Stomach (tissue), 9 donors: ENCODE measurements around the gene PHF2. TPM values are rescaled to one million over a fixed set of nuclear protein-coding genes. Genes with fewer than 3 reads are reported as not detected.

Source experiments
- DNase-seq, 2 donors: peaks; one replicate each; pipeline versions ENCODE4 v3.0.0 to v3.0.0-alpha.2; 2013 to 2019
- H3K27ac ChIP-seq, 5 donors: fragments of 200-600 bp in 4 of 5; sonication (generic) in 4 of 5; one replicate each; pipeline ENCODE4 v1.5.1; 2013 to 2019; ENCODE audit warnings: mild to moderate bottlenecking in 1 of 5, moderate library complexity in 1 of 5
- H3K27me3 ChIP-seq, 3 donors: fragments of 200-600 bp; sonication (generic); one replicate each; pipeline ENCODE4 v1.5.1; 2017 to 2019; ENCODE audit warnings: mixed run types in 1 of 3
- H3K36me3 ChIP-seq, 4 donors: fragments of 200-600 bp; sonication (generic); 1 replicate in 3 of 4; 2 replicates in 1 of 4; pipeline ENCODE4 v1.5.1; 2016 to 2019
- H3K4me1 ChIP-seq, 4 donors: fragments of 200-600 bp; sonication (generic); one replicate each; pipeline ENCODE4 v1.5.1; 2016 to 2019
- H3K4me3 ChIP-seq, 4 donors: fragments of 200-600 bp; sonication (generic) in 3 of 4; one replicate each; pipeline ENCODE4 v1.5.1; 2016 to 2019; ENCODE audit warnings: mild to moderate bottlenecking in 1 of 4
- H3K9me3 ChIP-seq, 4 donors: fragments of 200-600 bp; sonication (generic); one replicate each; pipeline ENCODE4 v1.5.1; 2016 to 2019
- EP300 ChIP-seq: sonication (generic); formaldehyde crosslinking; IDR thresholded peaks from one replicate; pipeline ENCODE4 v1.6.1; 2017; ENCODE audit warnings: antibody characterized with exemption
- POLR2A ChIP-seq, 4 donors: fragments of 450-650 bp; IDR thresholded peaks; one replicate each; pipeline ENCODE4 v1.6.1; 2016; ENCODE audit warnings: antibody characterized with exemption in 4 of 4, control low read depth in 2 of 4, mild to moderate bottlenecking in 1 of 4, moderate library complexity in 1 of 4
- POLR2AphosphoS5 ChIP-seq, 3 donors: sonication (generic); formaldehyde crosslinking; IDR thresholded peaks; one replicate each; pipeline ENCODE4 v1.6.1; 2016; ENCODE audit warnings: antibody characterized with exemption in 3 of 3
- WGBS, 5 donors: extraction: QIAGEN DNeasy Blood & Tissue Kit in 3 of 5; methylation state at CpG; one replicate each; pipeline versions ENCODE4 v1.1.5 to v1.1.7; 2013 to 2018; 5-methylcytosine and 5-hydroxymethylcytosine counted together
- intact Hi-C: fragments of 100-400 bp; cut with DNase I; formaldehyde crosslinking; loops from one replicate; pipeline ENCODE4 v1.15.1; 2023; ENCODE audit warnings: low total_unique reads
- polyA plus RNA-seq, 3 donors: library from polyadenylated mRNA; stranded (reverse); fragments of 200-250 nt; gene quantifications; one replicate each; pipeline ENCODE4 v1.2.3, GENCODE V29; 2013
- total RNA-seq, 5 donors: library from RNA; depleted of rRNA; stranded (reverse); fragments of >200 nt; gene quantifications; one replicate each; pipeline versions ENCODE4 v1.1.0 to v1.2.3, GENCODE V29; 2014 to 2016
- TF ChIP-seq, protein P1 (sequence below), 7 experiments: fragments of 450-650 bp in 4 of 7; fragments of 200-600 bp in 3 of 7; sonication (generic) in 3 of 7; IDR thresholded peaks; one replicate each; pipeline ENCODE4 v1.5.1; 2016 to 2019; ENCODE audit warnings: antibody characterized with exemption in 7 of 7, control low read depth in 2 of 7, mild to moderate bottlenecking in 1 of 7
- donor health status: healthy with polysubstance abuse.
- donor health status: Bipolar disorder and iron deficiency.
- donor health status: healthy.

PHF2 gene
- total and polyA plus RNA-seq, 8 donors: 14.2 to 58.0 (median 19.5) TPM

DNA sequence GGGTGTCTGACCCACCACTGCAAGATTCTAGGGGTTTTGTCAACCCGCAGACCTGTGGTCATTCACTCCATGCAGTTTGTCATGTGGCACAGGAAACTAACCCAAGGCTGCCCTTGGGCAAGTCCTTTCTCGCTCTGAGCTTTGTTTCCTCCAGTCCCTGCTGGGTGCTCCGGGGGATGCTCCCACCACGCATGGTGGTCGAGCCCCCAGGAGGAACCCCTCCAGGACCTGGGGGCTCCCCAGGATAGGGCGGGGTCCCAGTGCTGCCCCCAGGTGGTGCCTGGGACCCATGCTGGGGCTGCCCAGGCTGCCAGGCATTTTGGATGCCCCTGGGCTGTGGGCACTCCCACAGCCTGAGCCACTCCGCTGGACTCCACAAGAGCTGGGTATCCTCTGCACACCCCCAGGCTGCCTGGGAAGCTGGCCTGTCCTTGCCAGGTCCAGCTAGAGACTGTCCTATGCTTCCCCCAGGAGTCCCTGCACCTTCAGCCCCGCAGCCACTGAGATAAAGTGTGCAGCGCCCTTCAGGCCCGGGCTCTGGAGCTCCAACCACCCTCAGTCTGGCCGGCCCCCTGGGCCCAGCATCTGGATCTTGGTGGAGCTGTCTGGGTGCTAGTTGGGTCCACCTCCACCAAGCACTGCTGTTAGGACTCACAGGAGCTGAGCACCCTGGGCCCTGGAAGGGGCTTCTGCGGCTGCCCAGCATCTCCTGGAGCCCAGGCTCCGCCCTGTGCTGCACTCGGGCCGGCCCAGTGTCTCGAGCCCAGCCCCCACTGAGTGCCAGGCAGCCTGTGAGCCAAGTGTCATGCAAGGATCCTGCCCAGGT, 104.3 kb downstream of the PHF2 start:
- 62 to 100% (median 68%) methylated on average over 2 to 16 of the region's 16 CpGs for WGBS, 5 donors
- H3K4me3 ChIP-seq: no peak overlapping the region
- H3K36me3 ChIP-seq: peaks cover 23 to 41% (median 38%) of the 10 kb centered on the region in 4 donors
- H3K27me3 ChIP-seq: no peaks in the 10 kb centered on the region
- DNase-seq: peak; percentile 10 to 25
- peaks cover 0 to 47% (median 29%) of the 10 kb centered on the region in 4 donors for H3K4me1 ChIP-seq
- no peak overlapping the region for H3K27ac ChIP-seq
- TF ChIP-seq POLR2AphosphoS5 (IDR thresholded peaks at IDR 0.05) (no peak), POLR2A (IDR thresholded peaks at IDR 0.05) (no peak), EP300 (no peak)
- TF ChIP-seq, protein P1, sequence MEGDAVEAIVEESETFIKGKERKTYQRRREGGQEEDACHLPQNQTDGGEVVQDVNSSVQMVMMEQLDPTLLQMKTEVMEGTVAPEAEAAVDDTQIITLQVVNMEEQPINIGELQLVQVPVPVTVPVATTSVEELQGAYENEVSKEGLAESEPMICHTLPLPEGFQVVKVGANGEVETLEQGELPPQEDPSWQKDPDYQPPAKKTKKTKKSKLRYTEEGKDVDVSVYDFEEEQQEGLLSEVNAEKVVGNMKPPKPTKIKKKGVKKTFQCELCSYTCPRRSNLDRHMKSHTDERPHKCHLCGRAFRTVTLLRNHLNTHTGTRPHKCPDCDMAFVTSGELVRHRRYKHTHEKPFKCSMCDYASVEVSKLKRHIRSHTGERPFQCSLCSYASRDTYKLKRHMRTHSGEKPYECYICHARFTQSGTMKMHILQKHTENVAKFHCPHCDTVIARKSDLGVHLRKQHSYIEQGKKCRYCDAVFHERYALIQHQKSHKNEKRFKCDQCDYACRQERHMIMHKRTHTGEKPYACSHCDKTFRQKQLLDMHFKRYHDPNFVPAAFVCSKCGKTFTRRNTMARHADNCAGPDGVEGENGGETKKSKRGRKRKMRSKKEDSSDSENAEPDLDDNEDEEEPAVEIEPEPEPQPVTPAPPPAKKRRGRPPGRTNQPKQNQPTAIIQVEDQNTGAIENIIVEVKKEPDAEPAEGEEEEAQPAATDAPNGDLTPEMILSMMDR (IDR thresholded peaks at IDR 0.05): no peak
- intact Hi-C loops: loop anchor here (5.0 kb wide), 1 partner anchor 272 kb away; no protein-coding TSS in a partner anchor
- no peaks in the 10 kb centered on the region for H3K9me3 ChIP-seq

DNA sequence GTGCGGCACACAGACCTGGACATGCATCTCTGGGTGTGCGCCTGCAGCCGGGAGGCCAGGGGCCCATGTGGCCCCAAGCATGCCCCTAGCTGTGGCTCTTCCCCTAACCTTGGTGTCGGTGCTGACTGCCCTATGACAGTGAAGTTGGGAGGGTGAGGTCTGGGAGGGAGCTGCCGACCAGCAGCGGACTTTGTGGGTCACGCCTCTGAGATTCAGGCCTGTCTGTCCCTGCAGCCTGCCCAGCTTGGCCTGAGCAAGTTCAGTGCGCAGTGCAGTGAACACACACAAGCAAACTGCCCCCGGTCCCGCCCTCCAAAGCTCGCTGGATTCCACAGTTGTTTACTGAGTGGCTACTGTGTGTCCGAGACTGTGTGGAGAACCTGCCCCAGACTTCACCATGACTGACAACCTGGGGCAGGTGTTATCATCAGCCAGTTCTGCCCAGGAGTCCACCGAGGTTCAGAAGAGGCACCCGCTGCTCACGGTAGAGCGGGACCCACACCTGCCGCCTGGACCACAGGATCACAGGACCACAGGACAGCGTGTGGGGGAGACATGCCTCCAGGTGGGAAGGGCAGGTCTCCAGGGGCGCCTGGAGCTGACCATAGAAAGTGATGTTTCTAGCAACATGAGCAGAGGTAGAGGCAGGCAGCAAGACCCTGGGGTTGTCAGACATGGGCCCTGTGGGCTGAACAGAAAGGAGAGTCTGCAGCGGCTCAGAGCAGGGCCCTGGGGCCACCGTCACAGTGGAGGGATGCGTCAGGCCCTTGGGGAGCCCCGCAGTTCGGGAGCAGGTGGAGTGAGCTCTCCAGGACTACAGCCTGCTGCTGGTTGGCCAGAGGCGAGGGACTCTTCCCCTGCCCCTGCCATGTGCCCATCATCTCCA, 105.1 kb downstream of the PHF2 start:
- 42 to 52% (median 44%) methylated on average over 10 to 25 of the region's 25 CpGs for WGBS, 5 donors
- TF ChIP-seq POLR2AphosphoS5 (IDR thresholded peaks at IDR 0.05) (no peak), EP300 (no peak), POLR2A (IDR thresholded peaks at IDR 0.05) (no peak)
- TF ChIP-seq, protein P1 (IDR thresholded peaks at IDR 0.05): no peak
- Histone ChIP-seq H3K4me1 (peaks cover 0 to 51% (median 29%) of the 10 kb centered on the region in 4 donors), H3K27me3 (no peaks in the 10 kb centered on the region), H3K9me3 (no peaks in the 10 kb centered on the region), H3K4me3 (no peak overlapping the region), H3K36me3 (peaks cover 14 to 32% (median 29%) of the 10 kb centered on the region in 4 donors), H3K27ac (no peak overlapping the region)
- DNase-seq: peak; percentile 11 to 26
- intact Hi-C loops: loop anchor here (5.0 kb wide), 1 partner anchor 271 kb away; no protein-coding TSS in a partner anchor

- DNase-seq: peak; percentile 77 to 79
- TF ChIP-seq, protein P1 (IDR thresholded peaks at IDR 0.05): peak in 5 of 7 experiments; percentile 70 to 85 (median 82)
- TF ChIP-seq EP300: no peak
- 29 to 43% (median 42%) methylated on average over 18 to 19 of the region's 19 CpGs for WGBS, 5 donors
- no peaks in the 10 kb centered on the region for H3K9me3 ChIP-seq
- no peak overlapping the region for H3K4me3 ChIP-seq
- H3K27me3 ChIP-seq: no peaks in the 10 kb centered on the region
- peaks cover 0 to 51% (median 29%) of the 10 kb centered on the region in 4 donors for H3K4me1 ChIP-seq
- H3K27ac ChIP-seq: peak overlapping the region in 2 of 5 donors; percentile 80 to 86
- H3K36me3 ChIP-seq: peaks cover 6 to 24% (median 21%) of the 10 kb centered on the region in 4 donors
- intact Hi-C loops: loop anchor here (5.0 kb wide), 1 partner anchor 270 kb away; no protein-coding TSS in a partner anchor
These were observed 106.0 kb downstream of the PHF2 start for GRCh38 chr9:93682155-93682968.
